HG02885 (cell line): ENCODE data around the gene ADAMTS12.
"Not testable (repeated sequence)": the region's sequence is repeated elsewhere in the genome, so short reads cannot be mapped to it uniquely, and the experiment has no call there.

Experiments
- ATAC-seq: cut with Tn5 transposase; IDR thresholded peaks from one replicate; pipeline ENCODE4 v1.9.1; 2021; ENCODE audit warnings: mild to moderate bottlenecking; ENCODE audit not compliant: unreplicated experiment, poor library complexity

The ADAMTS12 gene

DNA sequence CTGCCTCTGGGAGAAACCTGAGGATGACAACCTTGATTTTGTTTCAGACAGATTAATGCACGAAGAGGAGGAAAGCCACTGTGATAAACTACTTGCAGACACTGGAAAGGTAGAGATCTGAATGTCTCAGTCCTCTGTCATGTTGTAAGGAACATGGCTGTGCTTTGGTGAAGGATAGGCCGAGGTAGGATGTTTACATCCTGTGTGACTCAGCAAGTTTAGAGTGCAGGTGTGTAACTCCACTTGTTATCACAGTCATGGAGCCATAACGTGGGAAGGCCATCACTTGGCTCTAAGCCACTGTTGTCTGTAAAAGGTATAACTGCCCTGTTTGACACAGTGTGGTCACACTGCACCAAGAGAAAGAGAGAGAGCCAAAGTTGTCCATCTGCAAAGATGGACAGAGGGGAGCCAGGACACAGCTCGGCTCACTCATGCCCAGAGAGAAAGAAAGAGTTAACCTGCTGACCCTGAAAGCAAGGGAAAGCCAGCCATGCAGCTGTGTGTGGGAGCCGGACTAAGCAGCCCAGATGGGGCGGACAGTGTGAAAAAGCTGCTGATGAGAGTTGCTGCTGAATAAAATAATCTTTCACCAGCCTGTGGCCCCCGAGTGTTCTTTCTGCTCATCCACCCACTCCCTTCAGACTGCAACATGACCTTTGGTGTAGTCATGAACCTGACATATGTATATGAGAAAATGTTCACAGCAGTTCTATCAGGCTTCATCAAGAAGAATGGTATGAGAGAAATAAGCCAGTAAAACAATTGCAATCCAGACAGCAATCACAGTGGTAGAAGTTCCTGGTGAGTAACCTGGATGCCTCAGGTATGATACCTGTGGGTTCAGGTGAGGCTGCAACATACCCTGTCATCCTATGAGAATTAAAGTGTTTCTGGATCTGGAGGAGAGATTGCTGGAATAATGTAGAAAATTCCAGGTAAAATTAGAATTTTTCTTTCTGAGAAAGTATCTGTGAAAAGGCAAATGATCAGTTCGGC, 335.2 kb downstream of the ADAMTS12 start:
- no peak for ATAC-seq

DNA sequence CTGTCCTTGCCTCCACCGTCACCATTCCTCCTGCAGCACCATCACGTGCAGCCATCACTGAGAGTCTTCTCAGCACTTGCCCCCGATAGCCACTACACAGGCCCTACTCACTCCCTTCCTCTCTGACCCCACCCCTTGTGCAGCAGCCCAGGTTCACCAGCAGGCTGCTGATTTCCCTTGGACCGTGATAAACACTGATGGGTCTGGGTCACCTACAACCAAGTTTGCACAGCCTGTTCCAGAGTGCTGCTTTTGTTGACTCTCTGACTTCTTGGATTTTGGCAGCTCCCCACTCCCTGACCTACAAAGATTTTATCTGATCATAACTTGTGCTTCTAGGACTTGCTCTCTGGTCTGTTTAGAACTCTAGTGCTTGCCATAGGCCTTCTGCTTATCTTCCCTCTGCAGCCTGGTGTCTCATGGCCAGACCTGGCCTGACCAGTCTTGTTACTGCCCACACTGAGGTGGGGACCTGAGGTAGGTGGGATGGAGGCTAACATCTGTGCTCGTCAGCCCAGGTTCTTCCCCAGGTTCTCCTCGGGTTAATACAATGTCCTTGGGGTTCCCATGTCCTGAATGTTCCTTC, 341.7 kb downstream of the ADAMTS12 start:
- ATAC-seq = no peak

DNA sequence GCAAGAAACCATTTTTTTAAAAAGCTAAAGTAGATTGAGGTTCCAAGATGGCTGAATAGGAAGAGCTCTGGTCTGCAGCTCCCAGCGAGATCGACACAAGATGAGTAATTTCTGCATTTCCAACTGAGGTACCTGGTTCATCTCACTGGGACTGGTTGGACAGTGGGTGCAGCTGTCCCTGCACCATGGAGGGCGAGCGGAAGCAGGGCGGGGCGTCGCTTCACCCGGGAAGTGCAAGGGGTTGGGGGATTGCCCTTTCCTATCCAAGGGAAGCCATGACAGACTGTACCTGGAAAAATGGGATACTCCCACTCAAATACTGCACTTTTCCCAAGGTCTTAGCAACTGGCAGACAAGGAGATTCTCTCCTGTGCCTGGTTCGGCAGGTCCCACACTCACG, 352.0 kb downstream of the ADAMTS12 start:
- ATAC-seq = not testable (repeated sequence)

DNA sequence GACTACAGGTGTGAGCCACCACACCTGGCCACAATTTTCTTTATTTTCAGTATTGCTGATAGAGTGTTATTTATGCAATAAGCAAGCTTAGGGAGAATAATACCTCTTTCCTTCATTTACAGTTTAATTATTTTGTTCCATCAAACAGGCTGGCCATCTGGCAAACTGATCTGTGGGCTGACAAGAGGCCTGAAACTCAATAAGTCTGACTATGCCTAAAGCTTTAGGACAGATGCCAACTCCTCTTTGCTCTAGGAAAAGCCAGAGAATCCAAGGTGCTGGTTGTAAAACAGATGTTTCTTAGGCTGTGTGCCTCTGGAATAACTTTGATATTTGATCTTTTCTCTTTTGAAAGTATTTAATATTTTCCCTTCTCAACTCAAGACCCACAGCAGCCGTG, 352.6 kb downstream of the ADAMTS12 start:
- no peak for ATAC-seq

DNA sequence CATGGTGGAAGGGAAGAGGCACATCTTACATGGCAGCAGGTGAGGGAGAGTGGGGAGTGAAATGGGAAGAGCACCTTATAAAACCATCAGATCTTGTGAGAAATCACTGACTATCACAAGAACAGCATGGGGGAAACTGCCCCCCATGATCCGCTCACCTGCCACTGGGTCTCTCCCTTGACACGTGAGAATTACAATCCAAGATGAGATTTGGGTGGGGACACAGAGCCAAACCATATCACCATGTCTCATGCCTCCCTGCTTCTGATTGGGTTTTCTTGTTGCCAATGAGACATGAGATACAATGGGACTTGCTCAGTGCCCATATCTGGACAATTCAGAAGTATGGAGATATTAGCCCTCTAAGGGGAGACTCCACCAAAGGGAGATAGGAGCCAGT, 353.6 kb downstream of the ADAMTS12 start:
- ATAC-seq = no peak

DNA sequence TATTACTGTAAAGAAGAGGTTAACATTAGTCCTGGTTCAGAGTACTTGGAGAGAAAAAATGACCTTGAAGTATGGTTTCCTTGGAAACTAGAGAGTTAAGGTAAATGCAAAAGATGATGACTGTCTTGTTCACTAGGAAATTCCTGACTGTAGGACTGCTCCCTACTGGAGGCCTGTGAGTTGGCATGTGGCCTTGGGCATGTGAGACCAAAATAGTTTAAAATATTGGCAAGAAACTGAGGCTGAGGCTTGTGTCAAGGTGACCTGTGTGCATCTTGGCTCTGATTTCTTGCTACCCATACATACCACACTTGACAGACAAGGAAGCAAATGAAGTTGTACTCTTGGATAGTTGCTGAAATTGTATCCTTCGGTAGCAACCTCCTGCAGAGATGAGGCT, 354.6 kb downstream of the ADAMTS12 start:
- ATAC-seq = no peak

DNA sequence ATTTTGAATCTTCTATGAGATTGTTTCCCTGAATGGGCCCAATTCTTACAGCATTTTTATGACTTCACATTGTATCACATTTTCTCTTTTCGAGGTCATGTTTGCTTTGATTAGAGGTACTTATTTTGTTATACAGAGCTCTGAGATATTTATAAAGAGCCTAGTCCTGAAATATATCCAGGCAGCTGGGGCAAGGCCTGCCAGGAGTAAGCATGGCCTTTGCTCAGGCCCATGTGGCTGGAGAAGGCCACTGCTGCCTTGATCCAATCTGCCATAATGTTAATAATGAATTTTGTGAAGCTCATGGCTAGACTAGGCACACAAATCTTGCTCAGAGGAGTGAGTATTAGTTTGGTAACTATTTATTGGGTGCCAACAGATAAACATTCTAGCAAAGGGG, 355.0 kb downstream of the ADAMTS12 start:
- ATAC-seq = no peak

DNA sequence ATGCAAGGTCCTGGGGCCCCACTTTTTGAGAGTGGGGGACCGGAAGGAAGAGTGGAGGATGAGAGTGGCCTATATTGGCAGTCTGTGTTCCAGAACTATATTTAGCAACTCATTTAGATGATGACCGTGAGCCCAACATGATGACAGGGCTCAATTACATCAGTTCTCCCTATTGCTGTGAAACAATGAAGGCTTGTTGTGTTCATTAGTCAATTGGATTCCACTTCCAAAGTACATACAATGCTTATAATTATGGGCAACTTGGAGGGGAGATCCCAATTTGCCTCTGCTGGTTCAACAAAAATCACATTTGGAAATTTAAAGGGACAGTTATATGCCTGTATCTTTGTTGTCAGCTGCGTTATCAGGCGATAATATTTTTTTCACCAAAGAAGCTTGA, 360.0 kb downstream of the ADAMTS12 start:
- no peak for ATAC-seq

DNA sequence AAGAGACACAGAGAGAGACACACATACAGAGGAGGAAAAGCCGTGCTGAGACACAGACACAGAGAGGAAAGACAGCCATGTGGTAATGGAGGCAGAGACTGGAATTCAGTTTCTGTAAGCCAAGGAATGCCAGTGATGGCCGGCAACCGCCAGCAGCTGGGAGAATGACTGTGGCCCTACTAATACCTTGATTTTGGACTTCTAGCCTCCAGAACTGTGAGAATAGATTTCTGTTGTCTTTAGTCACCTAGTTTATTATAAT, 360.8 kb downstream of the ADAMTS12 start:
- ATAC-seq = no peak

DNA sequence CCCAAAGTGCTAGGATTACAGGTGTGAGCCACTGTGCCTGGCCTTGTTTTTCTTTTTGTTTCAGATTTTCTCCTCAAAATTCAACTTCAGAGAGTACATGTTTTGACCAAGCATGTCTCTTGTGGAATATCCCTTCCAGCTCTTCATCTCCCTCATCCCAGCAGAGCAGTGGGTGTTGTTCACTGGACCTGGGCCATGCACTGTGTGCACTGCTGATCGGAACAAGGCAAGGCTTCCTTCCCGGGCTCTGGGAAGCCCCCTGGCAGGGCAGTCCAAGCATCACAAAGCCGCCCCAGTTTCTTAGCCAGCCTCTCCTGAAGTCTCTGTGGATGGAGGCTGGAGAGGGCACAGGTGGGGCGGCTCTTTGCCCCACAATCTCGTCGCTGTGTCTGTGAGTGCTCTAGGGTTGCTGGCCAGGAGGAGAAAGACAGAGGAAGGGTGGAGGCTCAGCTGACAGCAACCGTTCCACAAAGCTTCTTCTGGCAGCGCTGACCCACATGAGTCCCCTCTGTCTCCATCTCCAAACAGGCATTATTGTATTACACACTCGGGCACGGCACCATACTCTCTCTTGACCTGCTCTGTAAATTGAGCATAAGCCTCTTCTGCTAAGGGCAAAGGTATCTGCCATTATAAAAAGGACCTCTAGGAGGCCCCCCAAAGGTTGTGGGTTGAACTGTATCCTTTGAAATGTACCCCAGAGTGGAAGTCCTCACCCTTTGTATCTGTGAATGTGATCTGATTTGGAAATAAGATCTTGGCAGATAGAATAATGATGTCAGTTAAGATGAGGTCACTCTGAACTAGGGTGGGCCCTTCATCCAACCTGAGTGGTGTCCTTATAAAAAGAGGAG, 361.4 kb downstream of the ADAMTS12 start:
- ATAC-seq = no peak

DNA sequence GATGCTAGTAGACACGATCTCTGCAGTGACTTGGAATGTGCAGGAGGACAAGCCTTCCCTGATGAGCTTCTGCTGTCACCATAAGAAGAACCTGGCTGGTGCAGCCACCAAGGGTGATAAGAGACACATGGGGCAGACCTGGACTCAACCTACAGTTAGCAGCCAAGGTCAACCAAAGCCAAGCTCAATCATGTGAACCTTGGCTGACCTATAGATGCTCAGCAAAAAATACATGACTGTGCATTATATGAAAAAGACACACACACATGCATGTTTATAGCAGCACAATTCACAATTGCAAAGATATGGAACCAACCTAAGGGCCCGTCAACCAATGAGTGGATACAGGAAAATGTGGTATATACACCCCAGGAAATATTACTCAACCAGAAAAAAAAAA, 364.1 kb downstream of the ADAMTS12 start:
- no peak for ATAC-seq

DNA sequence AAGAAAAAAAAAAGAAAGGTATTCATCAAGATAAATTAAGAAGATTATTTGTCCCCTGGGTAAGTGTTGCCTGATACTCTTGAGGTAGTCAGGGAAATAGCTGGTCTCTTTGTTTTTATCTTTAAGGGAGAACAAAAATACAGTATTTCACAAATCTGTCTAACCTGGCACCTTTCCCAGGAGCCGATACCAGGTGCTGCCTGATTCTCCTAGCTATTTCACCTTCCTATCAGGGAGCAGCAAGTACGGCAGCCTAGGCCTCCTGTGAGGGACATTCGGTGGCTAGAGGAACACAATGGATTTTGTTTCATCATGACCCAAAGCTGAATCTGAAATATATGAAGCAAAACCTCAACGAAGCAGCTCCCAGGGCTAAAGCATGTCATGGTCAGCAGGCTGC, 365.0 kb downstream of the ADAMTS12 start:
- ATAC-seq = no peak

DNA sequence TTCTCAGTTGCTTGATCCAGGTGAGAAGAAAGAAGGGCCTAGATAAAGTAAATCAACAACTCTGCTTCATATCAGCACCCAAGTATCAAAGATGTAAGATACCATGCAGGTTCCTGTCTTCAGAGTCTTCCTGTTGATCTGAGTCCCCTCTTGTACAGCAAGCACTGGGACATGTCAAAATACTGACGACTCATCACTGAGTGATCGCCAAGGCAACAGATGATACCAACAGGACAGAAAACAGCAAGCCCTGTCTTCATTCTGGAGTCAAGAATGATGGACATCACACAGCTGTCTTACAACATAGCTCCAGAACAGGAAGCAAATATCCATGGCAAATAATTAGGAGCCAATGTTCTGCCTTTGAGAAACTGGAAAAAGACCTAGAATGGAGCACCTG, 367.3 kb downstream of the ADAMTS12 start:
- ATAC-seq = no peak

DNA sequence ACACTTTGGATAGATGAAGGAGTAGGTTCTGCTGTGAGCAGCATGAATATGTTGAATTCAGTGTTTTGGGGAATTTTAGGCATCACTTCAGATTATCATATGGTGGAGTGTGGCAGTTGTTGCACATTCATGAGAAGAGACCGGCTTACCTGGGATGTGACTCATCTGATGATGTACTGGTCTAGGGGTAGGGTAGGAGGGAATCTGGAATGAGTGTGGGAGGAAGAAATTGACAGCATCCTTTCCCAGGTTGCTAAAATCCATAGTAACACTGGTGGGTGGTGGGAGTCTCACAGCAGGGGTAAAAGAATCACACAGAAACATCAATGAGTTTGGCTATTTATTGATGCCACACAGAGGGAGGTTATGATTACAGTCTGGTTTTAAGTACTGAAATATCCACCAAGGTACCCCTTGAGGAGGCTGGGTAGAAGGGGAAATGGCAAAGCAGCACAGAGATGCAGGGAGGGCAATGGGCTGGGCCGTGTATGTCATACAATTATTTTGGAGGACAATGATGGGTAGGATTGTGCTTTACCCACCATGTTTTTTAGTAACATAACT, 368.5 kb downstream of the ADAMTS12 start:
- ATAC-seq = no peak

DNA sequence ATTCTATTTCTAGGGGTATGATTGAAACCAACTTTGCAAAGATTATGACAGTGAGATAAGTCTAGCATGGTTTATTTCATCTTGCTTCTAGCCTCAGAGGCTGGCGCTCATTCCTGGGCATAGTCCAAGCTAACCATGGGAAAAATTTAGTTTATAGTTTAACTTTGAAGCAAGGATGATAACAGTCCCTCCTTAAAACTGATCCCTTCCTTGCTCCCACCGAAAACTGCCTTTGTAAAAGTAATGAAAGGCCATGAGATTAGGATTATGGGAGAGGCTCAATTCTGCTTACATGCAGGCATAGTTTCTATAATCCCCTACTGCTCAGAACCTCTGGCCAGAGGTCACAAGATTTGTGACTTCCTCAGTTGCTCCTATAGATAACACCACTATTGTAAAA, 375.4 kb downstream of the ADAMTS12 start:
- no peak for ATAC-seq

DNA sequence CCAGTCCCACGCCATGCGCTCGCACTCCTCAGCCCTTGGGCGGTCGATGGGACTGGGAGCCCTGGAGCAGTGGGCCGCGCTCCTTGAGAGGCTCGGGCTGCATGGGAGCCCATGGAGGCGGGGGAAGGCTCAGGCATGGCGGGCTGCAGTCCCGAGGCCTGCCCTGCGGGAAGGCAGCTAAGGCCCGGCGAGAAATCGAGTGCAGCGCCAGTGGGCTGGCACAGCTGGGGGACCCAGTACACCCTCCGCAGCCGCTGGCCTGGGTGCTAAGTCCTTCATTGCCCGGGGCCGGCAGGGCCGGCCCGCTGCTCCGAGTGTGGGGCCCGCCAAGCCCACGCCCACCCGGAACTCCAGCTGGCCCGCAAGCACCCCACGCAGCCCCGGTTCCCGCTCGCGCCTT, 376.4 kb downstream of the ADAMTS12 start:
- ATAC-seq = not testable (repeated sequence)

DNA sequence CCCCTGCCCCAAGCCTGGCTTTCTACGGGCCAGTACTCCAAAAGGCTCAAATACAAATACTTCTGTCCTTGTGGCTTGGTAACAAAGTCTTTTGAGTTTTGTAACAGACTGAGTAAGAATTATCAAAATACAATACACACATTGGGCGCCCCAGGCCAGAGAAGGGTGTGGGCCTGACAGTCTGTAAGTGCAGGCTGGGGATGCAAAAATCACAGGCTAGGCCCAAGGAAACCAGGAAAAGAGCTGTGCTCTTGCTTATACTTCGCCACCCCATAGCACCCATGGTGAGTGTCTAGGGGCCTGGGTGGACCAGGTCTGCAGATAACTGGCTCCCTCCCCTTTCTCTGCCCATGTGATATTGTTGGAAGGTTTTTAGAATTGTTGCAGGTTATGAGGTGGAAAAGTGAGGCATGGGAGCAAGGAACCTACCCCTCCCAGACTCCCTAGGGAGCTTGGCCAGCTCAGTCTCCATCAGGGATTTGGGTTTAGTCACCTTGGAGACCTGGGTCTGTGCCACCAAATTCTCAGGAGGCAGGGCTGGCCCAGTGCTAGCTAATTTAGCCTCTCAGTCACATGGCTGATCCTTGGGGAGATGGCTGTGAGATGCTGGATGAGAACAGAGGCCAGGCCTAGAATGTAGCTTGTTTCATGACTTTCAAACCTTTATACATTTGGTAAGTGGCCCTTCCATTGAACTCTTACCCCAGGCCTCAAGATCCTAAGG, 378.2 kb downstream of the ADAMTS12 start:
- no peak for ATAC-seq

DNA sequence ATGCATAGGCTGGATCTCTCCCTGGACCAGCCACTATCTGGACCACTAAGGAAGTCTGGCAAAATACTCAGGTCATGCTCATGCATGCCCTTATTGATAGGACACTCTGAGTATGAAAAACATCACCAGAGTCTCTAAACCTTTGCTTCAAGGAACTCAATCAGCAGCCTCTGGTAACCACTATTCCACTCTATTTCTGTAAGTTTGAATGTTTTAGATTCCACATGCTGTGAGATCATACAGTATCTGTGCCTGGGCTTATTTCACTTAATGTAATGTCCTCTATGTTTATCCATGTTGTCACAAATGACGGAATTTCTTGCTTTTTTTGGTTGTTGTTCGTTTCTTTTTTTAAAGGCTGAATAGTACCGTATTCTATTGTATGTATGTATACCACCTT, 382.8 kb downstream of the ADAMTS12 start:
- no peak for ATAC-seq

DNA sequence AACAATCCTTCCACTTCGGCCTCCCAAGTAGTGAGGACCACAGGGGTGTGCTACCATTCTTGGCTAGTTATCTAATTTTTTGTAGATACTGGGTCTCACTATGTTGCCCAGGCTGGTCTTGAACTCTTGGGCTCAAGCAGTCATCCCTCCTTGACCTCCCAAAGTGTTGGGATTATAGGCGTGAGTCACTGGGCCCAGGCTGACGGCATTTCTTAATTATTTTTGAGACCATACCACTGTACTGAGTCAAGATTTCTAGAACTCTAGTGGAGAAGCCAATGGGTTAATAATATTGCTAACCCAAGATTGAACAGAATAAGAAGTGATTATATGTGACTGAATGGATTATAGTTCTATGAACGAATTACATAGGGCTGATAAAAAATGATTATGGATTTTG, 384.4 kb downstream of the ADAMTS12 start:
- ATAC-seq = no peak

DNA sequence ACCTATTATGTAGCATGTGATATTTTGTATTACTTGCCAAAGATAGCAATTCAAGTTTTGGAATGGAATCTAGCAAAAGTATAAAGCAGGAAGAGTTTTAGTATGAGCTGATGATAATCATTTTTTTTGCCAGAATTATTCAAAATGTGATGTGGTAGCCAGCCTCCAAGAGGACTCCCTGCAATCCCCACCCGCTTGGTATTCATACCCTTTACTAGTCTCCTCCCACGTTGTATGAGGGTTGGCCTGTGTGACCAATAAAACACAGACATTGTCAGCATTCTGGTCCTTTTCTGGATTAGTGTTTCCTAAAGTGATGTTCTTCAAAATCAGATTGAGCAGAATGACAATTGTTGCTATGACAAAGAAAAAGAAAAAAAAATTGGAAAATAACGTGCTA, 387.2 kb downstream of the ADAMTS12 start:
- ATAC-seq = no peak
